ENCODE results near the gene PCCB. TPM values are rescaled to one million over a fixed set of nuclear protein-coding genes. Genes with fewer than 3 reads are reported as not detected.
"Not testable (repeated sequence)": the region's sequence is repeated elsewhere in the genome, so short reads cannot be mapped to it uniquely, and the experiment has no call there.

The PCCB gene
- total RNA-seq: 43.2 and 52.2 TPM in 2 replicates

DNA sequence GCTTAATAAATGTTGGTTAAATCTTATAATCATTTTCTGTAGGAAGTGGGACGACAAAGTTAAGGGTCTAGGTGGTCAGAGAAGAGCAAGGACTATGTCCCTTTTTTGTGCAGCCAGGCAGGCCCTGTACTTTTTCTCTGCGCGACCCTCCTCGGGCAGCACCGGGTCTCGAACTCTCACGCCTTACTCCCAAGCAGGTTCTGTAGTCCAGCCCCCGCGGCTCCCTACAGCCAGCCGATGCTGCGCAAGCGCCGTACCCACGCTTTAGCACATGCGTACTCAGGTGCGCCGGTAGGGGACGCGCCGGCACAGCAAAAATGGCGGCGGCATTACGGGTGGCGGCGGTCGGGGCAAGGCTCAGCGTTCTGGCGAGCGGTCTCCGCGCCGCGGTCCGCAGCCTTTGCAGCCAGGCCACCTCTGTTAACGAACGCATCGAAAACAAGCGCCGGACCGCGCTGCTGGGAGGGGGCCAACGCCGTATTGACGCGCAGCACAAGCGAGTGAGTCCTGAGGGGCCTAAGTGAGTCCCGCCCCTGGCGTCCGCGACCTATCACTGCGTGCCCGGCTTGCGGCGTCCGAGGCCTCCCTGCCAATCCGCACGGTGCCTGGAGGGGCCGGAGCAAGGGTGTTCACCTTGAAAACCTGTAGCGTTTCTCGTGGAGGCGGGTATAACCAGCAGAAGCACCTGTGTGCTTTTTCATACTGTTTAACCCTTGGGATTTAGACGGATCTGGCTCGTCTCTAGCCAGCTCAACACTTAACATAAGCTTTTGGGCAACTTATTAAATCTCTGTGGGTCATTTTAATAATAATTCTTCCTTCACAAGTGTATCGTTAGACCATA is at the start of gene PCCB:
TSS of gene PCCB (plus strand) at position 282 of the 844 bp plus-strand sequence. CDS start at position 318, 36 bp downstream.
- TF ChIP-seq, protein P1, sequence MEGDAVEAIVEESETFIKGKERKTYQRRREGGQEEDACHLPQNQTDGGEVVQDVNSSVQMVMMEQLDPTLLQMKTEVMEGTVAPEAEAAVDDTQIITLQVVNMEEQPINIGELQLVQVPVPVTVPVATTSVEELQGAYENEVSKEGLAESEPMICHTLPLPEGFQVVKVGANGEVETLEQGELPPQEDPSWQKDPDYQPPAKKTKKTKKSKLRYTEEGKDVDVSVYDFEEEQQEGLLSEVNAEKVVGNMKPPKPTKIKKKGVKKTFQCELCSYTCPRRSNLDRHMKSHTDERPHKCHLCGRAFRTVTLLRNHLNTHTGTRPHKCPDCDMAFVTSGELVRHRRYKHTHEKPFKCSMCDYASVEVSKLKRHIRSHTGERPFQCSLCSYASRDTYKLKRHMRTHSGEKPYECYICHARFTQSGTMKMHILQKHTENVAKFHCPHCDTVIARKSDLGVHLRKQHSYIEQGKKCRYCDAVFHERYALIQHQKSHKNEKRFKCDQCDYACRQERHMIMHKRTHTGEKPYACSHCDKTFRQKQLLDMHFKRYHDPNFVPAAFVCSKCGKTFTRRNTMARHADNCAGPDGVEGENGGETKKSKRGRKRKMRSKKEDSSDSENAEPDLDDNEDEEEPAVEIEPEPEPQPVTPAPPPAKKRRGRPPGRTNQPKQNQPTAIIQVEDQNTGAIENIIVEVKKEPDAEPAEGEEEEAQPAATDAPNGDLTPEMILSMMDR (IDR thresholded peaks at IDR 0.05; ENCODE audit: insufficient read depth, low read depth, low read length): peak; percentile 72
- peak within 1 kb of the TSS; percentile 73 for H3K4me3 ChIP-seq (ENCODE audit: low read depth, low read length)
- DNase-seq (ENCODE audit: low read depth): peak; percentile 93

DNA sequence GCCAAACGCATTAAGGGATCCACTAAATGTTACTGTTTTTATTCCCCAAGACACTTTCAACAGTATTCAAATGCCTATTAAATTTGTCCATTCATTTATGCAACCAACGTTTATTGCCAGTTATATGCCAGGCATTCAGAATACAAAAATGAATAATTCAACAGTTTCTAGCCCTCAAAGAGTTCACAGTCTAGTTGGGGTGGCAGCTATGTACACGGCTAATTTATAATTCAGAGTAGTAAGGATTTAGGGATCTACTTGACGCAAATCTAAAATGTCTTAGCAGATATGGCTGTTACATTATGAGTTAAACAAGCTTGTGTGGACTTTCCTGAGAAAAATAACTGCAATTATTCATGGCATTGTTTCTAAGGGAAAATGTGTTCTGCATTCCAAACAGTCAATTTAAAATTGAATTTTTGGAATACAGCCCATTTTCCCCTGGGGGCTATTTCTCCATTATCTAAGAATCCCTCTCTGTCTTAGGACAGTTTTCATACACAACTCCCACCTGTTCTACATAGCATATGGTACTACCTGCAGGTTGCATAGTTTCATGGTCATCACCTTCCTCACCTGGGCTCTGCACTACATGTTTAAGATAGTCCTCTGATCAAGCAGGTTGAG is 42.5 kb upstream of the PCCB start:
- no peak for DNase-seq (ENCODE audit: low read depth)
- H3K4me3 ChIP-seq (ENCODE audit: low read depth, low read length): no peak overlapping the region
- TF ChIP-seq, protein P1 (IDR thresholded peaks at IDR 0.05; ENCODE audit: insufficient read depth, low read depth, low read length): no peak

DNA sequence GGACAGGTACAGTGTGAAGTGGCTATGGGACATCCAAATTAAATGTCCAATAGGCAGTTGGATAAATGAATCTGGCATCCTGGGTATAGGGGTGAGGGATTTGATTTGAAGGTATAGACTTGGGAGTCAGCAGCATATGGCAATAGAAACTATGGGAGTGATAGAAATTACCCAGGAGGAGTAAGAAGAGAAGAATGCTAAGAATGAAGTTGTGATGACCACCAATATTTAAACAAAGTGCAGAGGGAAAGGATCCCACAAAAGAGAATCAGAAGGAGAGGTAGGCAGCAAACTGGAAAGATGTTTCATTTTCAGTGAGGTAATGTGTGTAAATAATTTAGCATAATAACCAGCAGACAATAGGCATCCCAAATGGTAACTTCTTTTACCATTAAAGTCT is 40.2 kb upstream of the PCCB start:
- peak; percentile 34 for DNase-seq (ENCODE audit: low read depth)
- TF ChIP-seq, protein P1 (IDR thresholded peaks at IDR 0.05; ENCODE audit: insufficient read depth, low read depth, low read length): no peak

DNA sequence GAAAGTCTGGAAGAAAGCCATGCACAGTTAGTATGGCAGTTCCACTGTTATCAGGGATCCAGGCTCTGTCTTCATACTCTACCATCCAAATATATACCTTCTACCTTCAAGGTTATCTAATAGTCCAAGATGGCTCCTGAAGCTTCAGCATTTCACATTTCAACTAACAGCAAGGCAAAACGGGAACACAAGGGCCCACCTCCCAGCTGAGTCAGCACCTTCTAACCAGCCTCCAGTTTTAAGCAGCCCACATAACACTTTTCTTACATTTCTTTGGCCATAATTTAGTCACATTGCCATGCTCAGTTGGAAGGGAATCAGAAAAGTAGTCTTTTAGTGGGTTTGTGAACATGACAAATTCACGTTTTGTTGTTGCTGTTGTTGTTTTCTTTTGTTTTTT is 38.6 kb upstream of the PCCB start:
- H3K4me3 ChIP-seq (ENCODE audit: low read depth, low read length): no peak overlapping the region
- TF ChIP-seq, protein P1 (IDR thresholded peaks at IDR 0.05; ENCODE audit: insufficient read depth, low read depth, low read length): no peak
- no peak for DNase-seq (ENCODE audit: low read depth)

More for the DNA sequence above, 40.2 kb upstream of the PCCB start:
- H3K4me3 ChIP-seq (ENCODE audit: low read depth, low read length): no peak overlapping the region

- DNase-seq (ENCODE audit: low read depth): not testable (repeated sequence)
Measured at GRCh38 chr3:136222746-136223145, 27.4 kb upstream of the PCCB start.

GRCh38 chr3:136232413-136232812 is 17.7 kb upstream of the PCCB start:
- TF ChIP-seq, protein P1 (IDR thresholded peaks at IDR 0.05; ENCODE audit: insufficient read depth, low read depth, low read length): no peak
- DNase-seq (ENCODE audit: low read depth): no peak
- H3K4me3 ChIP-seq (ENCODE audit: low read depth, low read length): no peak overlapping the region

More at GRCh38 chr3:136222746-136223145, 27.4 kb upstream of the PCCB start:
- not testable (repeated sequence) for H3K4me3 ChIP-seq (ENCODE audit: low read depth, low read length)

DNA sequence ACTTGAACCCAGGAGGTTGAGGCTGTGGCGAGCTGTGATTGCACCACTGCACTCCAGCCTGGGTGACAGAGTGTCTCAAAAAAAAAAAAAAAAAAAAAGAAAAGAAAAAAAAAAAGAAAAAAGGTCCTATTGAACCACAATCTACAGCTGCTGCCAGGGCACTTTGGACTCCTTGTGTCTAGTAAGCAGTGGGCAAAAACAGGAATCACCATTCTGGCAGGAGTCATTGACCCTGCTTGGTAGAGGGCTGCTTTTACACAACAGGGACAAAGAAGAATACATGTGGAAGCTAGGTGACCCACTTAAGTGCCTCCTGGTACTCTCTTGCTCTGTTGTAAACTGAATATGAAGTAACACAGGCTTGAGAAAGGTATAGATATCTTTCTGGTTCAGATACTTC is 14.6 kb upstream of the PCCB start:
- DNase-seq (ENCODE audit: low read depth): no peak
- TF ChIP-seq, protein P1 (IDR thresholded peaks at IDR 0.05; ENCODE audit: insufficient read depth, low read depth, low read length): no peak
- no peak overlapping the region for H3K4me3 ChIP-seq (ENCODE audit: low read depth, low read length)

Measured in fibroblast of villous mesenchyme (primary cell).